Body of pancreas (tissue), 4 donors: ENCODE data around the gene MYCBPAP. TPM values are rescaled to one million over a fixed set of nuclear protein-coding genes. Genes with fewer than 3 reads are reported as not detected.

Experiments
- ATAC-seq: fragments of 150-250 bp; one replicate; pipeline ENCODE4 v1.9.1; 2016
- DNase-seq, 4 donors: peaks; one replicate each; pipeline ENCODE4 v3.0.0-alpha.2; 2019
- H3K27ac ChIP-seq, 4 donors: fragments of 200-600 bp; sonication (generic); 1 replicate in 3 of 4; 2 replicates in 1 of 4; pipeline versions ENCODE4 v1.5.1 to v1.6.1; 2016 to 2019; ENCODE audit warnings: mild to moderate bottlenecking in 1 of 4, mixed read lengths in 1 of 4, moderate library complexity in 1 of 4
- H3K27me3 ChIP-seq, 2 donors: fragments of 200-600 bp; sonication (generic); one replicate each; pipeline ENCODE4 v1.6.0; 2016; ENCODE audit warnings: mild to moderate bottlenecking in 1 of 2
- H3K36me3 ChIP-seq, 2 donors: fragments of 200-600 bp; sonication (generic); replicated peaks in 1 of 2; 2 replicates each; pipeline ENCODE4 v1.5.1; 2016; ENCODE audit warnings: low read depth in 2 of 2; ENCODE audit not compliant: insufficient read depth in 1 of 2
- H3K4me1 ChIP-seq: fragments of 200-600 bp; sonication (generic); one replicate; pipeline ENCODE4 v1.6.0; 2016
- H3K4me3 ChIP-seq, 2 donors: fragments of 200-600 bp; sonication (generic); 1 replicate in 1 of 2; 2 replicates in 1 of 2; pipeline ENCODE4 v1.5.1; 2016 to 2019
- H3K9me3 ChIP-seq, 3 donors: fragments of 200-600 bp; sonication (generic); 1 replicate in 2 of 3; 2 replicates in 1 of 3; pipeline ENCODE4 v1.5.1; 2016
- POLR2A ChIP-seq, 3 donors: fragments of 450-650 bp; IDR thresholded peaks; one replicate each; pipeline ENCODE4 v1.6.1; 2016; ENCODE audit warnings: antibody characterized with exemption in 3 of 3, mild to moderate bottlenecking in 2 of 3
- WGBS, 2 donors: methylation state at CpG; one replicate each; pipeline ENCODE4 v1.1.5; 2017; 5-methylcytosine and 5-hydroxymethylcytosine counted together
- intact Hi-C: fragments of 100-400 bp; cut with DNase I; formaldehyde crosslinking; loops from one replicate; pipeline ENCODE4 v1.15.1; 2023
- total RNA-seq, 2 donors: library from RNA; depleted of rRNA; stranded (reverse); fragments of >200 nt; gene quantifications; one replicate each; pipeline ENCODE4 v1.1.0, GENCODE V29; 2016
- TF ChIP-seq, protein P1 (sequence below), 7 experiments: fragments of 450-650 bp in 4 of 7; fragments of 200-600 bp in 3 of 7; sonication (generic) in 3 of 7; IDR thresholded peaks; one replicate each; pipeline ENCODE4 v1.5.1; 2016 to 2019; ENCODE audit warnings: antibody characterized with exemption in 7 of 7

The MYCBPAP gene
- total RNA-seq, 2 donors from 2014 or later: 0.33 TPM; not detected in 1

DNA sequence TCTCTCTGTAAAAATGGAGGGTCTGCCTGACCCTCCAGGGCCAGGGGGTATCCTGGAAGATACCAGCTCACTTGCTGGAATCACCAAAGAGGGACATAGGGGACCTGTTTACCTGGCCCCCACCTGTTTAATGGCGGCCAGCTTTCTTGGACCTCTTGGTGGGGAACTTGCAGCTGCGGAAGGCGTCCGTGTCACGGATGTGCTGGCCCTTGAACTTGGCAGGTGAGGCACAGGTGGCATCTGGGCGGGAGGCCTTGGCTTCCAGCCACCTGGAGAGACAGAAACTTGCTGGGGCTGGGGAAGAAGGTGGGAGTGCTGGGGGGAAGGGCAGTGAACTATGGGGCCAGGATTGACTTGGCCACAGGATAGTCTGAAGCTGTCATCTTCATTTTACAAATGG, 43.1 kb upstream of the MYCBPAP start:
- TF ChIP-seq POLR2A (IDR thresholded peaks at IDR 0.05): no peak
- TF ChIP-seq, protein P1, sequence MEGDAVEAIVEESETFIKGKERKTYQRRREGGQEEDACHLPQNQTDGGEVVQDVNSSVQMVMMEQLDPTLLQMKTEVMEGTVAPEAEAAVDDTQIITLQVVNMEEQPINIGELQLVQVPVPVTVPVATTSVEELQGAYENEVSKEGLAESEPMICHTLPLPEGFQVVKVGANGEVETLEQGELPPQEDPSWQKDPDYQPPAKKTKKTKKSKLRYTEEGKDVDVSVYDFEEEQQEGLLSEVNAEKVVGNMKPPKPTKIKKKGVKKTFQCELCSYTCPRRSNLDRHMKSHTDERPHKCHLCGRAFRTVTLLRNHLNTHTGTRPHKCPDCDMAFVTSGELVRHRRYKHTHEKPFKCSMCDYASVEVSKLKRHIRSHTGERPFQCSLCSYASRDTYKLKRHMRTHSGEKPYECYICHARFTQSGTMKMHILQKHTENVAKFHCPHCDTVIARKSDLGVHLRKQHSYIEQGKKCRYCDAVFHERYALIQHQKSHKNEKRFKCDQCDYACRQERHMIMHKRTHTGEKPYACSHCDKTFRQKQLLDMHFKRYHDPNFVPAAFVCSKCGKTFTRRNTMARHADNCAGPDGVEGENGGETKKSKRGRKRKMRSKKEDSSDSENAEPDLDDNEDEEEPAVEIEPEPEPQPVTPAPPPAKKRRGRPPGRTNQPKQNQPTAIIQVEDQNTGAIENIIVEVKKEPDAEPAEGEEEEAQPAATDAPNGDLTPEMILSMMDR (IDR thresholded peaks at IDR 0.05): no peak
- Histone ChIP-seq H3K4me3 (no peak overlapping the region), H3K4me1 (peaks cover 24% of the 10 kb centered on the region), H3K27ac (no peak overlapping the region), H3K36me3 (no peaks in the 10 kb centered on the region), H3K9me3 (no peaks in the 10 kb centered on the region), H3K27me3 (no peaks in the 10 kb centered on the region)
- ATAC-seq: no peak
- intact Hi-C loops: no loop called here
- WGBS, 2 donors: 60 to 76% methylated on average over 6 of the region's 6 CpGs
- DNase-seq: no peak

GRCh38 chr17:50465635-50466034, 42.6 kb upstream of the MYCBPAP start:
- TF ChIP-seq, protein P1 (IDR thresholded peaks at IDR 0.05): no peak
- TF ChIP-seq POLR2A (IDR thresholded peaks at IDR 0.05): no peak
- Histone ChIP-seq H3K27ac (no peak overlapping the region), H3K9me3 (no peaks in the 10 kb centered on the region), H3K4me3 (no peak overlapping the region), H3K27me3 (no peaks in the 10 kb centered on the region), H3K4me1 (peaks cover 24% of the 10 kb centered on the region), H3K36me3 (no peaks in the 10 kb centered on the region)
- no peak for DNase-seq
- no peak for ATAC-seq
- WGBS, 2 donors: 93 to 94% methylated on average over 9 of the region's 9 CpGs
- intact Hi-C loops: no loop called here

DNA sequence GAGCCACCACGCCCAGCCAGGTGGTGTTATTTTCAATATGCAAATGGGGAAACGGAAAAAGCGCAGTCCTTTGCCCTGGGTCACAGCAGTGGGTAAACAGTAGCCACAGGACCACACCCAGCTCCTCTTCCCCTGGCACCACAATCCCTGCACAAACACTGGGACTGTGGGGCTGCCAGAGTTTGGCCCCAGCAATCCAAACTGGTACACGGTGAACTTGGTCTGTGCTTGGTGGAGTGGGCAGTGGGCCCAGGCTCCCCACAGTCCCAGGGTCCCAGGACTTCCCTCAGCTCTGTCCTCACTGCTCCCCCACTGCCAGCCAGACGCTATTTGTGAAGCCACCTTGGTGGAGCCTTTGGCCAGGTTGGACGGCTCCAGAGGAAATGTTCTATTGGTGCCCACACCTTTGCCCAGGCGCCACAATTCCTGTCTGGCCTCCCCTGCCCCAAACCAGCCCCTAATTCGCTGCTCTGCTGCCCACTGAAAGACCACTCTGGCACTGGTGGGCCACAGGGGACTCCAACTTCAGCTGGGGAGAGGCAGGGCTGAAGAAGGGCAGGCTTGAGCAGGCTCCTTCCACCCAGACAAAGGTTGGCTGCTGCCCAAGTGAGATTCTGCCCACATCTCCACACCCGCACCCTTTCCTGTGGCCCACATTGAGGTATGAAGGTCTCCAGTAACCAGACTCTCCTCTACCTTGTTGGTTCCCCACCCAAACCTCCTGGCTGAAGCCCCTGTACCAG, 41.7 kb upstream of the MYCBPAP start:
- Histone ChIP-seq H3K4me3 (no peak overlapping the region), H3K9me3 (no peaks in the 10 kb centered on the region), H3K36me3 (no peaks in the 10 kb centered on the region), H3K27ac (no peak overlapping the region), H3K4me1 (peaks cover 24% of the 10 kb centered on the region), H3K27me3 (no peaks in the 10 kb centered on the region)
- TF ChIP-seq POLR2A (IDR thresholded peaks at IDR 0.05): no peak
- TF ChIP-seq, protein P1 (IDR thresholded peaks at IDR 0.05): no peak
- intact Hi-C loops: no loop called here
- ATAC-seq (no peak), DNase-seq (no peak)
- 79 to 91% methylated on average over 5 to 9 of the region's 9 CpGs for WGBS, 2 donors

DNA sequence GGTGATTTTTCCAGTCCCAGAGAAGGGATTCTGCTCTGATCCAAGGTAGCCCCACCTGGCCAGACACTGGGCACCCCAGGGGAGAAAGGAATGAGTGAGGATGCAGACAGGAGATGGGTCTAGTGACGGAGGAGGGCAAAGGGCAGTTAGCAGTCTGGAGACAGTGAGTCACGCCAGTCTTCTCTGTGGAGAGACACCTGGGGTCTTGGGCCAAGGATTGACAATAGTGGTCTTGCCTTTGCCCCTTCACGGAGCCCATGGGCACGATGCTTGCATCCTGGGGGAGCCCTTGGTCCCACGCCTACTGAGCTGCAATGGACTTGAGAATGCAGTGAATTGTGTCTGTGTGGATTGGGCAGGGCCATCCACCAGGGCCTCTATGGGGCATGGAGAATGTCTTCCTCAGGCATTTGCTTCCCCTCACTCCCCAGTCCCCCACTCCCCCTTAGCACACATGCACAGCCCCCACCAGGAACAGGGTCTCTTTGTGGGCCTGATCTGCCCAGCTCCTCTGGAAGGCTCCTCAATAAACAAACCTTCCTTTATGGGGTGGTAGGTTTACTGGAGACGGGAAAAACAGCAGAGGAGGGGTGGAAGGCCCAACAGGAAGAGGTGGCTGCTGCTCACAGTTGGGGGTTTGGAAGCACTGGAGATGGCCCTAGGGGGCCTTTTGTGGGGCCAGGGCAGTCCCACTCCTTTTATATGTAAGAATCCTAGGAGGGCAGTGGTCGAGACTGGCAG, 41.0 kb upstream of the MYCBPAP start:
- Histone ChIP-seq H3K27me3 (no peaks in the 10 kb centered on the region), H3K9me3 (no peaks in the 10 kb centered on the region), H3K4me3 (no peak overlapping the region), H3K27ac (no peak overlapping the region), H3K4me1 (peaks cover 23% of the 10 kb centered on the region), H3K36me3 (no peaks in the 10 kb centered on the region)
- ATAC-seq: no peak
- no peak for DNase-seq
- 85 to 86% methylated on average over 7 of the region's 7 CpGs for WGBS, 2 donors
- no peak for TF ChIP-seq POLR2A (IDR thresholded peaks at IDR 0.05)
- TF ChIP-seq, protein P1 (IDR thresholded peaks at IDR 0.05): no peak
- intact Hi-C loops: no loop called here
